SHP77 (cell line): ENCODE data around the gene TMEM176A.

ENCODE experiments used
- DNase-seq, 2 experiments: peaks; one replicate each; lab custom pipeline; 2025; lab: John Stamatoyannopoulos, UW

Gene TMEM176A

GRCh38 chr7:150788474-150789269 lies 11.9 kb upstream of the TMEM176A start:
- DNase-seq = no peak

GRCh38 chr7:150790416-150791075 lies 10.0 kb upstream of the TMEM176A start:
- no peak for DNase-seq

- no peak for DNase-seq
These were observed 9.3 kb upstream of the TMEM176A start for GRCh38 chr7:150791304-150791703.

GRCh38 chr7:150791746-150792452 lies 8.7 kb upstream of the TMEM176A start:
- no peak for DNase-seq

- DNase-seq = no peak
These were observed 6.9 kb upstream of the TMEM176A start for GRCh38 chr7:150793569-150794238.

GRCh38 chr7:150797661-150798060 lies 2.9 kb upstream of the TMEM176A start:
- no peak for DNase-seq

GRCh38 chr7:150799156-150799555 lies 1.4 kb upstream of the TMEM176A start:
- DNase-seq = no peak

GRCh38 chr7:150799741-150800580 lies 608 bp upstream of the TMEM176A start, which contains the start of gene TMEM176B:
TSS of gene TMEM176B (minus strand) at chr7:150800364. CDS start at chr7:150796569, 3,795 bp downstream.
- DNase-seq = no peak

- no peak for DNase-seq
These were observed 825 bp downstream of the TMEM176A start for GRCh38 chr7:150801242-150801945.

GRCh38 chr7:150801946-150802771 lies 1.6 kb downstream of the TMEM176A start:
- no peak for DNase-seq

GRCh38 chr7:150803161-150803860 lies 2.7 kb downstream of the TMEM176A start:
- no peak for DNase-seq

GRCh38 chr7:150804802-150805201 lies 4.2 kb downstream of the TMEM176A start:
- DNase-seq = no peak

- no peak for DNase-seq
These were observed 5.3 kb downstream of the TMEM176A start for GRCh38 chr7:150805864-150806263.

- DNase-seq = no peak
These were observed 5.9 kb downstream of the TMEM176A start for GRCh38 chr7:150806454-150806853.

- no peak for DNase-seq
These were observed 6.3 kb downstream of the TMEM176A start for GRCh38 chr7:150806863-150807262.

GRCh38 chr7:150807616-150808438 lies 7.3 kb downstream of the TMEM176A start:
- peak in 1 of 2 experiments; percentile 17 for DNase-seq

- DNase-seq = no peak
These were observed 13.9 kb downstream of the TMEM176A start for GRCh38 chr7:150814328-150815001.

- DNase-seq = no peak
These were observed 18.4 kb downstream of the TMEM176A start for GRCh38 chr7:150818971-150819370.
